HepG2 (cell line): Measurements from ENCODE around the gene UNC93A. TPM values are rescaled to one million over a fixed set of nuclear protein-coding genes. Genes with fewer than 3 reads are reported as not detected.

Experiments
- AKAP8 ChIP-seq: sonication (generic); formaldehyde crosslinking; IDR thresholded peaks from 2 replicates; pipeline ENCODE4 v1.5.1; 2020; ENCODE audit warnings: mild to moderate bottlenecking, missing genetic modification reagents
- CAMTA2 ChIP-seq: sonication (generic); formaldehyde crosslinking; IDR thresholded peaks from 2 replicates; pipeline ENCODE4 v1.4.0; 2020; ENCODE audit warnings: mild to moderate bottlenecking, missing genetic modification reagents, borderline replicate concordance
- CC2D1A ChIP-seq: sonication (generic); formaldehyde crosslinking; IDR thresholded peaks from 2 replicates; pipeline ENCODE4 v1.8.1; 2023; ENCODE audit warnings: mild to moderate bottlenecking, missing genetic modification reagents
- DDIT3 ChIP-seq: sonication (generic); formaldehyde crosslinking; IDR thresholded peaks from 2 replicates; pipeline ENCODE4 v1.4.0; 2020; ENCODE audit warnings: mild to moderate bottlenecking, missing genetic modification reagents
- HNRNPLL ChIP-seq: fragments of 200-400 bp; formaldehyde crosslinking; IDR thresholded peaks from 2 replicates; pipeline ENCODE4 v1.6.1; 2017; ENCODE audit warnings: mild to moderate bottlenecking, low read depth, low read length; ENCODE audit not compliant: poor library complexity, severe bottlenecking
- HOXA7 ChIP-seq: sonication (generic); formaldehyde crosslinking; IDR thresholded peaks from 2 replicates; pipeline ENCODE4 v1.8.1; 2022; ENCODE audit warnings: mild to moderate bottlenecking, missing genetic modification reagents, moderate library complexity
- IKZF5 ChIP-seq: IDR thresholded peaks from 2 replicates; pipeline ENCODE4 v1.6.1; 2018; ENCODE audit warnings: missing genetic modification reagents, mild to moderate bottlenecking, missing compliant biosample characterization
- KLF12 ChIP-seq: sonication (generic); formaldehyde crosslinking; IDR thresholded peaks from 2 replicates; pipeline ENCODE4 v1.4.0; 2020; ENCODE audit warnings: missing genetic modification reagents, borderline replicate concordance
- MTA3 ChIP-seq: sonication (generic); formaldehyde crosslinking; IDR thresholded peaks from 2 replicates; pipeline ENCODE4 v1.4.0; 2020; ENCODE audit warnings: missing genetic modification reagents
- PHF8 ChIP-seq: sonication (generic); formaldehyde crosslinking; IDR thresholded peaks from 2 replicates; pipeline ENCODE4 v1.5.0; 2020; ENCODE audit warnings: missing genetic modification reagents
- ZEB1 ChIP-seq: IDR thresholded peaks from 2 replicates; pipeline ENCODE4 v1.6.1; 2012; ENCODE audit warnings: mild to moderate bottlenecking, low read depth, inconsistent platforms; ENCODE audit not compliant: insufficient replicate concordance
- ZNF33B ChIP-seq: sonication (generic); formaldehyde crosslinking; IDR thresholded peaks from 2 replicates; pipeline ENCODE4 v1.5.1; 2020; ENCODE audit warnings: mild to moderate bottlenecking, missing genetic modification reagents
- ZNF646 ChIP-seq: sonication (generic); formaldehyde crosslinking; IDR thresholded peaks from 2 replicates; pipeline ENCODE4 v1.9.0; 2021; ENCODE audit warnings: mild to moderate bottlenecking, missing genetic modification reagents
- ZNF674 ChIP-seq: sonication (generic); formaldehyde crosslinking; IDR thresholded peaks from 2 replicates; pipeline ENCODE4 v1.5.0; 2020; ENCODE audit warnings: low read depth, mild to moderate bottlenecking, missing genetic modification reagents
- ZNF790 ChIP-seq: sonication (generic); formaldehyde crosslinking; IDR thresholded peaks from 2 replicates; pipeline ENCODE4 v1.8.0; 2022; ENCODE audit warnings: missing genetic modification reagents, mild to moderate bottlenecking, borderline replicate concordance
- polyA plus RNA-seq, 8 experiments: library from polyadenylated mRNA; depleted of rRNA in 3 of 8; stranded (reverse) in 7 of 8; unstranded in 1 of 8; fragments of >200 nt; fragmentation: Illumina TruSeq in 4 of 8; extraction: Trizol in 4 of 8; gene quantifications; 2 replicates each; pipeline versions ENCODE4 v1.2.1 to v1.2.3, GENCODE V29; 2011 to 2016; ENCODE audit warnings: low read depth in 4 of 8, missing spikeins in 1 of 8, mixed read lengths in 1 of 8; ENCODE audit not compliant: insufficient read depth in 1 of 8
- total RNA-seq, 5 experiments: library from RNA; depleted of rRNA; stranded (reverse); fragments of >200 nt; fragmentation: Illumina TruSeq; extraction: Trizol; gene quantifications; 2 replicates each; pipeline ENCODE4 v1.2.3, GENCODE V29; 2016; ENCODE audit warnings: low read depth in 1 of 5
- TF ChIP-seq, protein P1 (sequence below): fragments of 450-650 bp; IDR thresholded peaks from 2 replicates; pipeline ENCODE4 v1.6.1; 2016
- TF ChIP-seq, protein P2 (sequence below): sonication (generic); formaldehyde crosslinking; IDR thresholded peaks from 2 replicates; pipeline ENCODE4 v1.4.0; 2020; ENCODE audit warnings: missing genetic modification reagents, borderline replicate concordance

UNC93A gene
- total and polyA plus RNA-seq, 2 of the 13 experiments (the other 11 are each of a cell fraction or from before 2014, with no cell fraction given): 11.0 to 42.7 TPM

DNA sequence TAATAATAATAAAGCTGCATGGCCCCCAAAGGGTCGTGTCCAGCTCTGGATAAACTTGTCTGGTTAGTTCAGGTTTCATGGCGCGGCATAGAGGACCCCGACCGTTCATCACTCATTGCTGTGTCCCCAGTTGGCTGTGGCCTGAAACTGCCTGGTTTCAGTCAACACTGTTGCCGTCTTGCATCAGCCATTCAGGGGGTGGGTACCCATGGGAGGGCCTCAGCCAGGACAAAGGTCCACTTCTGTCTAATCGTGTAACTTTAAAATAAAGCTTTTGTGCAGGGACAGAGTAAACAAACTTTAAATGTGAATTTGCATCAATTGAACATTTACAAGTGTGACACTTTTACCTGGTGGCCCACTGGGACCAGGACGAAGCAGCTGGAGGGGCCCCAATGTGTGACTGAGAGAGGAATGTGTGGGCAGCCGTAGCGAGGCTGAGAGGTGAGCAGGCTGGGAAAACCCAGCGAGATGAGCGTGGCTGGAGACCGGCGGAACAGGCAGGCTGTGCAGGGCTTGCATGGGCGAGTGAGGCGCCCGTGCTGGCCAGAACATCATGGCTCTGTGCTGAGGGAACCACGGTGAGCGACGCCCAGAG, 22.3 kb upstream of the UNC93A start (continued):
- TF ChIP-seq ZNF646 (peak; percentile 31; the same call in 1 of the 2 replicates), KLF12 (CRISPR knock-in tag) (no peak), AKAP8 (CRISPR knock-in tag) (no peak), DDIT3 (peak; percentile 87; the same call in 1 of the 2 replicates), HNRNPLL (peak; percentile 55), CAMTA2 (CRISPR knock-in tag) (no peak; the same call in 1 of the 2 replicates), ZNF33B (CRISPR knock-in tag) (no peak), ZNF790 (CRISPR knock-in tag) (no peak), HOXA7 (CRISPR knock-in tag) (0 out of 2 replicates have a peak, but pooled peaks have one; percentile 53), PHF8 (CRISPR knock-in tag) (peak; percentile 62), MTA3 (CRISPR knock-in tag) (no peak), CC2D1A (CRISPR knock-in tag) (no peak), IKZF5 (peak; percentile 94), ZEB1 (peak; percentile 94), ZNF674 (0 out of 2 replicates have a peak, but pooled peaks have one; percentile 64)
- TF ChIP-seq, protein P1, sequence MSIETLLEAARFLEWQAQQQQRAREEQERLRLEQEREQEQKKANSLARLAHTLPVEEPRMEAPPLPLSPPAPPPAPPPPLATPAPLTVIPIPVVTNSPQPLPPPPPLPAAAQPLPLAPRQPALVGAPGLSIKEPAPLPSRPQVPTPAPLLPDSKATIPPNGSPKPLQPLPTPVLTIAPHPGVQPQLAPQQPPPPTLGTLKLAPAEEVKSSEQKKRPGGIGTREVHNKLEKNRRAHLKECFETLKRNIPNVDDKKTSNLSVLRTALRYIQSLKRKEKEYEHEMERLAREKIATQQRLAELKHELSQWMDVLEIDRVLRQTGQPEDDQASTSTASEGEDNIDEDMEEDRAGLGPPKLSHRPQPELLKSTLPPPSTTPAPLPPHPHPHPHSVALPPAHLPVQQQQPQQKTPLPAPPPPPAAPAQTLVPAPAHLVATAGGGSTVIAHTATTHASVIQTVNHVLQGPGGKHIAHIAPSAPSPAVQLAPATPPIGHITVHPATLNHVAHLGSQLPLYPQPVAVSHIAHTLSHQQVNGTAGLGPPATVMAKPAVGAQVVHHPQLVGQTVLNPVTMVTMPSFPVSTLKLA: no peak
- TF ChIP-seq, protein P2, sequence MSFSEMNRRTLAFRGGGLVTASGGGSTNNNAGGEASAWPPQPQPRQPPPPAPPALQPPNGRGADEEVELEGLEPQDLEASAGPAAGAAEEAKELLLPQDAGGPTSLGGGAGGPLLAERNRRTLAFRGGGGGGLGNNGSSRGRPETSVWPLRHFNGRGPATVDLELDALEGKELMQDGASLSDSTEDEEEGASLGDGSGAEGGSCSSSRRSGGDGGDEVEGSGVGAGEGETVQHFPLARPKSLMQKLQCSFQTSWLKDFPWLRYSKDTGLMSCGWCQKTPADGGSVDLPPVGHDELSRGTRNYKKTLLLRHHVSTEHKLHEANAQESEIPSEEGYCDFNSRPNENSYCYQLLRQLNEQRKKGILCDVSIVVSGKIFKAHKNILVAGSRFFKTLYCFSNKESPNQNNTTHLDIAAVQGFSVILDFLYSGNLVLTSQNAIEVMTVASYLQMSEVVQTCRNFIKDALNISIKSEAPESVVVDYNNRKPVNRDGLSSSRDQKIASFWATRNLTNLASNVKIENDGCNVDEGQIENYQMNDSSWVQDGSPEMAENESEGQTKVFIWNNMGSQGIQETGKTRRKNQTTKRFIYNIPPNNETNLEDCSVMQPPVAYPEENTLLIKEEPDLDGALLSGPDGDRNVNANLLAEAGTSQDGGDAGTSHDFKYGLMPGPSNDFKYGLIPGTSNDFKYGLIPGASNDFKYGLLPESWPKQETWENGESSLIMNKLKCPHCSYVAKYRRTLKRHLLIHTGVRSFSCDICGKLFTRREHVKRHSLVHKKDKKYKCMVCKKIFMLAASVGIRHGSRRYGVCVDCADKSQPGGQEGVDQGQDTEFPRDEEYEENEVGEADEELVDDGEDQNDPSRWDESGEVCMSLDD (CRISPR knock-in tag): peak; percentile 89; the same call in 1 of the 2 replicates
